ENCODE data around the gene FOXL3. TPM values are rescaled to one million over a fixed set of nuclear protein-coding genes. Genes with fewer than 3 reads are reported as not detected.

FOXL3 gene
- total RNA-seq, 2 donors from 2014 or later: not detected

- TF ChIP-seq POLR2A (IDR thresholded peaks at IDR 0.05): no peak
- no peak for TF ChIP-seq CTCF (IDR thresholded peaks at IDR 0.05)
- no peak for TF ChIP-seq POLR2AphosphoS5 (IDR thresholded peaks at IDR 0.05)
- 91% methylated on average over 13 of the region's 13 CpGs for WGBS
- DNase-seq (ENCODE audit: low spot score): no peak
- H3K27me3 ChIP-seq (replicated peaks; ENCODE audit: insufficient read depth): no peaks in the 10 kb centered on the region
- no peaks in the 10 kb centered on the region for H3K9me3 ChIP-seq
- no peak overlapping the region for H3K27ac ChIP-seq
- intact Hi-C loops (cut with DNase I): no loop called here
- no peaks in the 10 kb centered on the region for H3K36me3 ChIP-seq
- no peaks in the 10 kb centered on the region for H3K4me1 ChIP-seq (replicated peaks)
- no peak overlapping the region for H3K4me3 ChIP-seq
Measured at GRCh38 chr7:300546-301290, 10.7 kb downstream of the FOXL3 start.

GRCh38 chr7:301291-302053, 11.5 kb downstream of the FOXL3 start:
- WGBS: 80% methylated on average over 34 of the region's 34 CpGs
- Histone ChIP-seq H3K9me3 (no peaks in the 10 kb centered on the region), H3K4me1 (replicated peaks) (no peaks in the 10 kb centered on the region), H3K36me3 (no peaks in the 10 kb centered on the region), H3K27ac (no peak overlapping the region), H3K27me3 (replicated peaks; ENCODE audit: insufficient read depth) (no peaks in the 10 kb centered on the region), H3K4me3 (no peak overlapping the region)
- intact Hi-C loops (cut with DNase I): no loop called here
- no peak for TF ChIP-seq CTCF (IDR thresholded peaks at IDR 0.05)
- no peak for TF ChIP-seq POLR2AphosphoS5 (IDR thresholded peaks at IDR 0.05)
- no peak for TF ChIP-seq POLR2A (IDR thresholded peaks at IDR 0.05)
- DNase-seq (ENCODE audit: low spot score): no peak

- Histone ChIP-seq H3K9me3 (no peaks in the 10 kb centered on the region), H3K4me3 (no peak overlapping the region), H3K27ac (no peak overlapping the region), H3K36me3 (no peaks in the 10 kb centered on the region), H3K27me3 (replicated peaks; ENCODE audit: insufficient read depth) (no peaks in the 10 kb centered on the region), H3K4me1 (replicated peaks) (no peaks in the 10 kb centered on the region)
- no peak for DNase-seq (ENCODE audit: low spot score)
- 95% methylated on average over 17 of the region's 18 CpGs for WGBS
- TF ChIP-seq CTCF (IDR thresholded peaks at IDR 0.05): no peak
- no peak for TF ChIP-seq POLR2AphosphoS5 (IDR thresholded peaks at IDR 0.05)
- intact Hi-C loops (cut with DNase I): no loop called here
Measured at GRCh38 chr7:302054-302992, 12.4 kb downstream of the FOXL3 start.

GRCh38 chr7:303425-303824, 13.5 kb downstream of the FOXL3 start:
- Histone ChIP-seq H3K27ac (no peak overlapping the region), H3K36me3 (no peaks in the 10 kb centered on the region), H3K4me1 (replicated peaks) (no peaks in the 10 kb centered on the region), H3K9me3 (no peaks in the 10 kb centered on the region), H3K4me3 (no peak overlapping the region), H3K27me3 (replicated peaks; ENCODE audit: insufficient read depth) (no peaks in the 10 kb centered on the region)
- 91% methylated on average over 11 of the region's 11 CpGs for WGBS
- DNase-seq (ENCODE audit: low spot score): no peak
- TF ChIP-seq CTCF (IDR thresholded peaks at IDR 0.05) (no peak), POLR2AphosphoS5 (IDR thresholded peaks at IDR 0.05) (no peak), POLR2A (IDR thresholded peaks at IDR 0.05) (no peak)
- intact Hi-C loops (cut with DNase I): no loop called here
